ENCODE results near the gene ZNF318. TPM values are rescaled to one million over a fixed set of nuclear protein-coding genes. Genes with fewer than 3 reads are reported as not detected.

ZNF318 gene
- total RNA-seq, 1 experiment from 2014 or later = 24.3 TPM

DNA sequence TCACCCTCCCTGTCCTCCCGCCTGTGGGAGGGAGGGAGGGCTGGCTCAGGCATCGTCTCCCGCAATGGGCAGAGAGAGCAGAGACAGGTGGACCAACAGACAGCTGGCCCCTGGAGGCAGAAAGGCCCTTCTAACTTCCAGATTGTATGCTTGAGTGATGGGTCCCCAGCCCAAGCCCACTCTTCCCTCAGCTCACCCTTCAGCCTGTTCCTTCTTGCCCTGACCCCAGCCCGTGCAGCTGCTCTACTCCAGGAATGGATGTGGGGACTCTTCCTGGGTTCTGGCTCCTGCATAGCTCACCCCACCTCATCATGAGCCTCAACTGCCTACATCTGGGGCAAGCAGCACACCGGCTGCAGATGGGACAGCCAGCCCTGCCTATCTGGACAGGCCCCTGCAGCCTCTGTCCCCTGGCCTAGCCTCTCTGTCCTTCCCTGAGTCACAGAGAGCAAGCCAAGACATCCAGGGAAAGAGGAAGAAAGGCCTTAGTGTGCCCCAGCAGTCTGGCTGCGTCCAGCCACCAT, 82.9 kb downstream of the ZNF318 start:
- peaks cover 7% of the 10 kb centered on the region for H3K4me1 Mint-ChIP-seq
- H3K27me3 Mint-ChIP-seq (ENCODE audit: low read depth) = peaks cover 23% of the 10 kb centered on the region
- no peak overlapping the region for H3K4me3 Mint-ChIP-seq
- H3K36me3 Mint-ChIP-seq = no peaks in the 10 kb centered on the region
- ChIA-PET POLR2A (interaction anchor here (1.1 to 1.7 kb wide), 3 partner anchors 11 to 211 kb away, joined by 3 to 8 read pairs (median 6); partner anchors contain the start of genes CUL9, PTK7 and SLC22A7), CTCF (interaction anchor here (1.0 to 3.7 kb wide), 22 partner anchors 8 to 210 kb away, joined by 3 to 53 read pairs (median 6); partner anchors contain the start of genes CRIP3, DNPH1, SLC22A7 and ZNF318)
- DNase-seq (ENCODE audit: low spot score) (no peak), ATAC-seq (no peak)
- TF ChIP-seq, protein P1, sequence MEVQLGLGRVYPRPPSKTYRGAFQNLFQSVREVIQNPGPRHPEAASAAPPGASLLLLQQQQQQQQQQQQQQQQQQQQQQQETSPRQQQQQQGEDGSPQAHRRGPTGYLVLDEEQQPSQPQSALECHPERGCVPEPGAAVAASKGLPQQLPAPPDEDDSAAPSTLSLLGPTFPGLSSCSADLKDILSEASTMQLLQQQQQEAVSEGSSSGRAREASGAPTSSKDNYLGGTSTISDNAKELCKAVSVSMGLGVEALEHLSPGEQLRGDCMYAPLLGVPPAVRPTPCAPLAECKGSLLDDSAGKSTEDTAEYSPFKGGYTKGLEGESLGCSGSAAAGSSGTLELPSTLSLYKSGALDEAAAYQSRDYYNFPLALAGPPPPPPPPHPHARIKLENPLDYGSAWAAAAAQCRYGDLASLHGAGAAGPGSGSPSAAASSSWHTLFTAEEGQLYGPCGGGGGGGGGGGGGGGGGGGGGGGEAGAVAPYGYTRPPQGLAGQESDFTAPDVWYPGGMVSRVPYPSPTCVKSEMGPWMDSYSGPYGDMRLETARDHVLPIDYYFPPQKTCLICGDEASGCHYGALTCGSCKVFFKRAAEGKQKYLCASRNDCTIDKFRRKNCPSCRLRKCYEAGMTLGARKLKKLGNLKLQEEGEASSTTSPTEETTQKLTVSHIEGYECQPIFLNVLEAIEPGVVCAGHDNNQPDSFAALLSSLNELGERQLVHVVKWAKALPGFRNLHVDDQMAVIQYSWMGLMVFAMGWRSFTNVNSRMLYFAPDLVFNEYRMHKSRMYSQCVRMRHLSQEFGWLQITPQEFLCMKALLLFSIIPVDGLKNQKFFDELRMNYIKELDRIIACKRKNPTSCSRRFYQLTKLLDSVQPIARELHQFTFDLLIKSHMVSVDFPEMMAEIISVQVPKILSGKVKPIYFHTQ (CRISPR knock-in tag; IDR thresholded peaks at IDR 0.05) = no peak
- TF ChIP-seq, protein P2, sequence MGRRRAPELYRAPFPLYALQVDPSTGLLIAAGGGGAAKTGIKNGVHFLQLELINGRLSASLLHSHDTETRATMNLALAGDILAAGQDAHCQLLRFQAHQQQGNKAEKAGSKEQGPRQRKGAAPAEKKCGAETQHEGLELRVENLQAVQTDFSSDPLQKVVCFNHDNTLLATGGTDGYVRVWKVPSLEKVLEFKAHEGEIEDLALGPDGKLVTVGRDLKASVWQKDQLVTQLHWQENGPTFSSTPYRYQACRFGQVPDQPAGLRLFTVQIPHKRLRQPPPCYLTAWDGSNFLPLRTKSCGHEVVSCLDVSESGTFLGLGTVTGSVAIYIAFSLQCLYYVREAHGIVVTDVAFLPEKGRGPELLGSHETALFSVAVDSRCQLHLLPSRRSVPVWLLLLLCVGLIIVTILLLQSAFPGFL (CRISPR knock-in tag; IDR thresholded peaks at IDR 0.05; ENCODE audit: borderline replicate concordance) = no peak
- no peak for TF ChIP-seq CREM (CRISPR knock-in tag; IDR thresholded peaks at IDR 0.05)
- TF ChIP-seq, protein P3, sequence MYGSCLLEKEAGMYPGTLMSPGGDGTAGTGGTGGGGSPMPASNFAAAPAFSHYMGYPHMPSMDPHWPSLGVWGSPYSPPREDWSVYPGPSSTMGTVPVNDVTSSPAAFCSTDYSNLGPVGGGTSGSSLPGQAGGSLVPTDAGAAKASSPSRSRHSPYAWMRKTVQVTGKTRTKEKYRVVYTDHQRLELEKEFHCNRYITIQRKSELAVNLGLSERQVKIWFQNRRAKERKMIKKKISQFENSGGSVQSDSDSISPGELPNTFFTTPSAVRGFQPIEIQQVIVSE (CRISPR knock-in tag; IDR thresholded peaks at IDR 0.05; ENCODE audit: borderline replicate concordance) = no peak
- no peak for TF ChIP-seq NR1H2 (CRISPR knock-in tag; IDR thresholded peaks at IDR 0.05)
- no peak for TF ChIP-seq HMGA2 (CRISPR knock-in tag; IDR thresholded peaks at IDR 0.05)
- no peak for TF ChIP-seq TEAD1 (CRISPR knock-in tag; IDR thresholded peaks at IDR 0.05)
- TF ChIP-seq E2F5 (CRISPR knock-in tag; IDR thresholded peaks at IDR 0.05) = no peak
- TF ChIP-seq, protein P4, sequence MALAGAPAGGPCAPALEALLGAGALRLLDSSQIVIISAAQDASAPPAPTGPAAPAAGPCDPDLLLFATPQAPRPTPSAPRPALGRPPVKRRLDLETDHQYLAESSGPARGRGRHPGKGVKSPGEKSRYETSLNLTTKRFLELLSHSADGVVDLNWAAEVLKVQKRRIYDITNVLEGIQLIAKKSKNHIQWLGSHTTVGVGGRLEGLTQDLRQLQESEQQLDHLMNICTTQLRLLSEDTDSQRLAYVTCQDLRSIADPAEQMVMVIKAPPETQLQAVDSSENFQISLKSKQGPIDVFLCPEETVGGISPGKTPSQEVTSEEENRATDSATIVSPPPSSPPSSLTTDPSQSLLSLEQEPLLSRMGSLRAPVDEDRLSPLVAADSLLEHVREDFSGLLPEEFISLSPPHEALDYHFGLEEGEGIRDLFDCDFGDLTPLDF (CRISPR knock-in tag; IDR thresholded peaks at IDR 0.05) = no peak
- no peak overlapping the region for H3K27ac Mint-ChIP-seq
- no peaks in the 10 kb centered on the region for H3K9me3 Mint-ChIP-seq

Other genes starting within 250 kb of the ZNF318 start
- gene SRF, start 198.4 kb downstream of the ZNF318 start, total RNA-seq (2021) = 43.9 to 46.2 TPM (median 45.3 TPM) in 3 replicates
- 15.2 to 20.5 TPM (median 19.2 TPM) in 3 replicates for gene CUL9, start 187.5 kb downstream of the ZNF318 start, total RNA-seq (2021)
- 48.4 to 56.4 TPM (median 55.4 TPM) in 3 replicates for gene DNPH1, start 140.2 kb downstream of the ZNF318 start, total RNA-seq (2021)
- gene TTBK1, start 126.2 kb downstream of the ZNF318 start, total RNA-seq (2021) = 0.66 to 0.78 TPM (median 0.68 TPM) in 3 replicates
- not detected in 3 replicates for gene SLC22A7, start 71.4 kb downstream of the ZNF318 start, total RNA-seq (2021)
- 44.7 to 48.9 TPM (median 45.6 TPM) in 3 replicates for gene CRIP3, start 60.8 kb downstream of the ZNF318 start, total RNA-seq (2021)
- 23.8 to 26.6 TPM (median 25.5 TPM) in 3 replicates for gene ABCC10, start 57.9 kb upstream of the ZNF318 start, total RNA-seq (2021)
- gene DLK2, start 85.9 kb upstream of the ZNF318 start, total RNA-seq (2021) = 0.18 to 0.81 TPM (median 0.37 TPM) in 3 replicates
- gene TJAP1, start 107.9 kb upstream of the ZNF318 start, total RNA-seq (2021) = 40.2 to 40.8 TPM (median 40.4 TPM) in 3 replicates
- gene LRRC73, start 140.7 kb upstream of the ZNF318 start, total RNA-seq (2021) = 0.73 to 1.4 TPM (median 0.76 TPM) in 3 replicates
- gene YIPF3, start 147.3 kb upstream of the ZNF318 start, total RNA-seq (2021) = 79.1 to 82.4 TPM (median 81.3 TPM) in 3 replicates
- gene POLR1C, start 147.4 kb upstream of the ZNF318 start, total RNA-seq (2021) = 32.8 to 46.6 TPM (median 34.2 TPM) in 3 replicates
- gene XPO5, start 206.4 kb upstream of the ZNF318 start, total RNA-seq (2021) = 84.9 to 97.8 TPM (median 86.0 TPM) in 3 replicates
- gene POLH, start 206.5 kb upstream of the ZNF318 start, total RNA-seq (2021) = 17.5 to 28.0 TPM (median 20.6 TPM) in 3 replicates

Data from WTC11 (cell line).